ENCODE data around the gene OCEL1. TPM values are rescaled to one million over a fixed set of nuclear protein-coding genes. Genes with fewer than 3 reads are reported as not detected.

OCEL1 gene, protein sequence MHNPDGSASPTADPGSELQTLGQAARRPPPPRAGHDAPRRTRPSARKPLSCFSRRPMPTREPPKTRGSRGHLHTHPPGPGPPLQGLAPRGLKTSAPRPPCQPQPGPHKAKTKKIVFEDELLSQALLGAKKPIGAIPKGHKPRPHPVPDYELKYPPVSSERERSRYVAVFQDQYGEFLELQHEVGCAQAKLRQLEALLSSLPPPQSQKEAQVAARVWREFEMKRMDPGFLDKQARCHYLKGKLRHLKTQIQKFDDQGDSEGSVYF
- 2.5 and 2.9 TPM in 2 replicates for total RNA-seq

DNA sequence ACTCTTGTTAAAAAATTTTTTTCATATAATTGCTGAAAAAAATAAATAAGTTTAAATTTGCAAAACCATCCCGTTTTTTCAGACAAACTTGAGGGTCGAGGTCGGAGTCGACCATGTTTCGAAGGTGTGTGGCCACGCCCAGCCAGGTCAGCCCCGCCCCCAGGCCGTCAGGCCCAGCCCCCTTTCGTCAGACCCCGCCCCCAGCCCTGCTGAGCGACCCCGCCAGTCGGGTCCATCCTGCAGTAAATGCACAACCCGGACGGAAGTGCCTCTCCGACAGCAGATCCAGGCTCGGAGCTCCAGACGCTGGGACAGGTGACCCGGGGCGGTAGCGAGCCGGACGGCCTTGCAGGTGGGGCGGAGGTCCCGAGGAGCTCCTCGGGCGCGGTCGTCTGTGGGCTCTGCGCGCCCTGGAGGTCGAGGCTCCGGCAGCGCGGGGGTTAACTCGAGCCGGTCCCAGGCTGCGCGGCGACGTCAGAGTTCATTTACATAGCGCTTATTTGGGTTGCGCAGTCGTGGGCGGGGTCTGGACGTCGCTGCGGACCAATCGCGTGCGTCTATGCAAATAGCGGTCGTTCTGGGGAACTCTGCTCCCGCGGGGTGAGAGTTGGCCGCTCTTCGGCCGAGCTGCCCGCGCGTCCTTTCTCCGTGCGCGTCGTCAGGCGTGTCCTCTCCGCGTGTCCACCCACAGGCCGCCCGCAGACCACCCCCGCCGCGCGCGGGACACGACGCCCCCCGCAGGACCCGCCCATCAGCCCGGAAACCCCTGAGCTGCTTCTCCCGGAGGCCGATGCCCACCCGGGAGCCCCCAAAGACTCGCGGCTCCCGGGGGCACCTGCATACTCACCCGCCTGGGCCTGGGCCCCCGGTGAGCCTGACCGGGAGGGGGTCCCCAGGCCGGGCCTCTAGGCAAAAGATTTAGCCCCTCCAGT is at the start of gene OCEL1:
OCEL1 (plus strand) TSS at position 225 of the 932 bp plus-strand sequence; CDS start at position 247, 22 bp downstream.

DNA sequence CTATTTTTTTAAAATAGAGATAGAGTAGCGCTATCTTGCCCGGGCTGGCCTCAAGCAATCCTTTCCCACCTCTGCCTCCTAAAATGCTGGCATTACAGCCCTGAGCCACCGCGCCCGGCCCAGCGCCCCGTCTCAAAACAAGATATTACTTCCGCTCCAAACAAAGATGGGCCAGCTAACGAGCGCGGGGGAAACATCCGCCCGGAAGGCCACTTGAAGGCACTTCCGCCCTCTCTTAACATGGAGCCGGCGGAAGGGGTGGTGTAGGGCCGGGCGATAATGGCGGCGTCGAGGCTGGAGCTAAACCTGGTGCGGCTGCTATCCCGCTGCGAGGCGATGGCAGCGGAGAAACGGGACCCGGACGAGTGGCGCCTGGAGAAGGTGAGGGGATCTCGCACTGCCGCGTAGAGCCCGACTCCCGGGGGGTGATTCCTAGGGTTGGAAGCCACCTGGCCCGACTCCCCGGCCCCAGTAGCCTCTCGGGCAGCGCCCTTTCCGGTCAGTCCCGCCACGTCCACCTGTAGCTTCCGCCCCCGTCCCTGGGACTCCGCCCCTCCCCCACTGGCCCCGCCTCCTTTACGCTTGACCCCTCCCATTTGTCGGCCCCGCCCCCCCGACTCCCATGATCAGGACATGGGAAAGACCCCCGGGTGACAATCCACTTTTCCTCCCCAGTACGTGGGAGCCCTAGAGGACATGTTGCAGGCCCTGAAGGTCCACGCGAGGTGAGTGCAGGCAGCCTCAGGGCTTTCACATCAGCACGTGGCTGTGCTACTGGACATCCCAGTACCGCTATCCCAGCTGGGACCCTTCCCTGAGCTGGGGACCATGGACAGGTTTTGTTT is 10.7 kb upstream of the OCEL1 start, which contains the start of gene USE1:
USE1 (plus strand) TSS at position 231 of the 845 bp plus-strand sequence; CDS start at position 280, 49 bp downstream.

DNA sequence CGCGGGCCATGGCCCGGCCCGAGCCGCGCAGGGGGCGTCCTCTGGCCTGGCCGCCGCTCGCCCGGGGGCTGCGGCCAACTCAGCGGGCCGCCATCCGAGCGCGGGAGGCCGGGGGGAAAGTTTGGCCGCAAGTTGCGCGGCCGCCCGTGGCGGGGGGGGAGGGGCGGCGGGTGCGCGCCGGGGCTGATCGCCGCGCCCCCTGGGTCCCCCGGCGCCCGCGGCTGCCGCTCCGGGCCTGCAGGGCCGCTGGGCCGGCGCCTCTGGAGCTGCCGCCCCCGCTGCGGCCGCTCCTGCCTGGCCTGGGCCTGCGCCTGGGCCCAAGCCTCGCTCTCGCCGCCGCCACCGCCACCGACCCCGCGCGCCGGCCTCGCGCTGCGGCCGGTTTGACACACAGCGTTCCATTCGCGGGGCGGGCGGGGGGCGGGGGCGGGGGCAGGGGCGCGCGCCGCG is 19.5 kb downstream of the OCEL1 start, which contains the start of gene NR2F6:
NR2F6 (minus strand) TSS at position 385 of the 450 bp plus-strand sequence. CDS start 699 bp downstream, outside the sequence.

DNA sequence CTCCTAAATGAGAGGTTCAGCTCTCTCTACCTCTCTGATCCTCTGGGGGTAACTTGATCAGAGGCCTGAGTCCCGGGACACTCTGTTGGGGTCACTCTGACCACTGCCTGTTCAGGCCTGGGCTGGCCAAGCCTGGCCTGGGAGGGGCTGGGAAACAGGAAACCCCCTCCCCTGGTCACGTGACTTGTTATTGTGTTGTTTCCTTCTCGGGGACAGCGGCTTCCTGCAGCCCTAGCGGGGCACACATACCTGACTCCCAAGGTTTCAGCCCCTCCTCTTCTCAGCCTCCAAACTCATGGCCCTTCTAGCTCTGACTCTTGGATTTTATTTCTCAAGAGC is 38.6 kb downstream of the OCEL1 start, which contains the start of gene USHBP1:
USHBP1 (minus strand) TSS at position 105 of the 339 bp plus-strand sequence. CDS start 446 bp downstream, outside the sequence.

DNA sequence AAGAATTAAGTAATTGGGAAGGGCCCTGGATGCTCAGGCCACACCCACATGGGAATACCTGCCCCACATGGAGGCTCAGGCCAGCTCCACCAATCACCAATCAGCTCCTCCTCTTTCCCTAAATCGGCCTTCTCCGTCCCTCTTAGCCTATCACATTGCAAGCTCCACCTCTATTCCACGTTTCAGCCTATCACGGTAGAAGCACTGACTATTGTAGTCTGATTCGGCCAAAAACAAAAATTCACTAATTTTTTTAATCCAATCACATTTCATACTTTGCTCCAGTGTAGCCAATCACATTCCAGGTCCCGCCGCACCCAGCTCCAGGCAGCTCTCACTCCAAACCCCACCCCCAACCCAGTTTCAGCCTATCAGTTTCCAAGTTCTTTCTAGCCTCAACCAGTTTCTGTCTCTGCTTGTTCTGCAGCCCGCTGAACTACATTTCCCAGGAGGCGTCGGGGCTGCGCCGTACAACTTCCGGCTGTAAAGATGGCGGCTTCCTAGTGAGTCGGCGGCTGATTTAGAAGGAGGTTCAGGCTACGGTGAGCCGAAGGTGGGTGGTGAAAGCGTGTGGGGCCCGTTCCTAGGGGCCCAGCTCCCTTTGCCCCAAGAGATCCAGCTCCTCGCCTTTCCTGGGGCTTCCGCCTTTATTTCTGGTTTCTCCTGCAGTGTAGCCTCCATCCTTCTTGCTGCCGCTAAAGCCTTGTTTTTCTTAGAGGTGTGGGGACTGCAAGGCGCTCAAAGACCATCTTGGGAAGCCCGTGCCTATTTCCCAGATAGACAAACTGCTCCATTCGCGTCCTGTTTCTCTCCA is 41.2 kb downstream of the OCEL1 start, which contains the start of gene BABAM1:
BABAM1 (plus strand) TSS at position 469 of the 814 bp plus-strand sequence. CDS start 1,364 bp downstream, outside the sequence.

Other genes with a start within 250 kb of the OCEL1 start
- 0.20 and 0.73 TPM in 2 replicates for gene CPAMD8, start 199.4 kb upstream of the OCEL1 start, total RNA-seq
- 3.3 and 6.3 TPM in 2 replicates for gene HAUS8, start 150.8 kb upstream of the OCEL1 start, total RNA-seq
- 71.3 and 85.0 TPM in 2 replicates for gene MYO9B, start 150.4 kb upstream of the OCEL1 start, total RNA-seq
- gene USE1, start 10.9 kb upstream of the OCEL1 start, total RNA-seq: 16.2 and 22.8 TPM in 2 replicates
- gene NR2F6, start 19.7 kb downstream of the OCEL1 start, total RNA-seq: 26.8 and 40.1 TPM in 2 replicates
- under 0.01 TPM in 1 of 2 replicates, not detected in the other for gene USHBP1, start 38.5 kb downstream of the OCEL1 start, total RNA-seq
- 91.7 and 105 TPM in 2 replicates for gene BABAM1, start 41.2 kb downstream of the OCEL1 start, total RNA-seq
- gene ANKLE1, start 55.7 kb downstream of the OCEL1 start, total RNA-seq: 0.37 and 0.39 TPM in 2 replicates
- gene ABHD8, start 77.2 kb downstream of the OCEL1 start, total RNA-seq: 6.6 and 9.0 TPM in 2 replicates
- gene MRPL34, start 79.6 kb downstream of the OCEL1 start, total RNA-seq: 29.1 and 30.9 TPM in 2 replicates
- 7.7 and 15.4 TPM in 2 replicates for gene DDA1, start 83.3 kb downstream of the OCEL1 start, total RNA-seq
- 4.8 and 5.1 TPM in 2 replicates for gene ANO8, start 108.6 kb downstream of the OCEL1 start, total RNA-seq
- 10.3 and 18.8 TPM in 2 replicates for gene GTPBP3, start 111.3 kb downstream of the OCEL1 start, total RNA-seq
- not detected in 2 replicates for gene PLVAP, start 151.1 kb downstream of the OCEL1 start, total RNA-seq
- gene CCDC194, start 168.0 kb downstream of the OCEL1 start, total RNA-seq: not detected in 2 replicates
- gene BST2, start 179.4 kb downstream of the OCEL1 start, total RNA-seq: 0.20 and 1.8 TPM in 2 replicates
- gene MVB12A, start 193.8 kb downstream of the OCEL1 start, total RNA-seq: 45.7 and 49.2 TPM in 2 replicates
- not detected in 2 replicates for gene TMEM221, start 222.4 kb downstream of the OCEL1 start, total RNA-seq
- not detected in 2 replicates for gene NXNL1, start 234.7 kb downstream of the OCEL1 start, total RNA-seq
- gene SLC27A1, start 244.3 kb downstream of the OCEL1 start, total RNA-seq: 15.8 and 26.1 TPM in 2 replicates